Activated CD4-positive, alpha-beta T cell treated with anti-CD3 and anti-CD28 coated beads, Interleukin-2, amount 50 U/mL, for 1 hour (primary cell): ENCODE data around the gene CSN2.
"Not testable (repeated sequence)": the region's sequence is repeated elsewhere in the genome, so short reads cannot be mapped to it uniquely, and the experiment has no call there.

Source experiments
- DNase-seq: peaks from one replicate; pipeline ENCODE4 v3.0.0-alpha.2; 2020

Gene CSN2

GRCh38 chr4:69965628-69966027 is at the start of gene CSN2:
CSN2 (minus strand) TSS chr4:69965728; CDS start chr4:69960995, 4,733 bp downstream.
- DNase-seq: no peak

- DNase-seq: no peak
Observed at GRCh38 chr4:70008771-70009170, 43.2 kb upstream of the CSN2 start.

GRCh38 chr4:70002507-70002906 is 37.0 kb upstream of the CSN2 start:
- no peak for DNase-seq

- DNase-seq: no peak
Observed at GRCh38 chr4:70000711-70001110, 35.2 kb upstream of the CSN2 start.

GRCh38 chr4:69999420-69999819 is 33.9 kb upstream of the CSN2 start:
- no peak for DNase-seq

- DNase-seq: no peak
Observed at GRCh38 chr4:69995526-69996016, 30.0 kb upstream of the CSN2 start, which contains the start of gene STATH. STATH (plus strand) TSS chr4:69995966; CDS start chr4:69998438, 2,472 bp downstream.

GRCh38 chr4:69994782-69995181 is 29.3 kb upstream of the CSN2 start:
- DNase-seq: no peak

GRCh38 chr4:69991016-69991415 is 25.5 kb upstream of the CSN2 start:
- no peak for DNase-seq

- no peak for DNase-seq
Observed at GRCh38 chr4:69986663-69987062, 21.1 kb upstream of the CSN2 start.

GRCh38 chr4:69984030-69984443 is 18.5 kb upstream of the CSN2 start:
- no peak for DNase-seq

GRCh38 chr4:69977582-69977981 is 12.1 kb upstream of the CSN2 start:
- no peak for DNase-seq

- DNase-seq: no peak
Observed at GRCh38 chr4:69974631-69975030, 9.1 kb upstream of the CSN2 start.

GRCh38 chr4:69970071-69970470 is 4.5 kb upstream of the CSN2 start:
- DNase-seq: no peak

GRCh38 chr4:69957209-69957608 is 8.3 kb downstream of the CSN2 start:
- no peak for DNase-seq

- no peak for DNase-seq
Observed at GRCh38 chr4:69951602-69952001, 13.9 kb downstream of the CSN2 start.

- DNase-seq: no peak
Observed at GRCh38 chr4:69936566-69936965, 29.0 kb downstream of the CSN2 start.

GRCh38 chr4:69934150-69934549 is 31.4 kb downstream of the CSN2 start:
- DNase-seq: no peak

GRCh38 chr4:69930768-69931167 is 34.8 kb downstream of the CSN2 start, which contains the start of gene CSN1S1:
CSN1S1 (plus strand) TSS chr4:69931068; CDS start chr4:69932556, 1,488 bp downstream.
- no peak for DNase-seq

- DNase-seq: not testable (repeated sequence)
Observed at GRCh38 chr4:69923782-69924410, 41.6 kb downstream of the CSN2 start.

GRCh38 chr4:69920874-69921273 is 44.7 kb downstream of the CSN2 start:
- DNase-seq: no peak

GRCh38 chr4:69910016-69910782 is 55.3 kb downstream of the CSN2 start:
- no peak for DNase-seq

- DNase-seq: no peak
Observed at GRCh38 chr4:69909195-69909594, 56.3 kb downstream of the CSN2 start.

- no peak for DNase-seq
Observed at GRCh38 chr4:69907151-69907550, 58.4 kb downstream of the CSN2 start.
